Measurements from ENCODE around the gene OR6C74. TPM values are rescaled to one million over a fixed set of nuclear protein-coding genes. Genes with fewer than 3 reads are reported as not detected.

Gene OR6C74
- not detected in 2 replicates for total RNA-seq

- Mint-ChIP-seq H3K36me3 (ENCODE audit: low read depth) (no peaks in the 10 kb centered on the region), H3K9me3 (no peaks in the 10 kb centered on the region), H3K27me3 (ENCODE audit: insufficient read depth) (peaks cover 2% of the 10 kb centered on the region), H3K4me1 (ENCODE audit: low read depth) (no peaks in the 10 kb centered on the region), H3K4me3 (no peak within 1 kb of the TSS), H3K27ac (no peak within 1 kb of the TSS)
- DNase-seq (ENCODE audit: low spot score) = no peak
- intact Hi-C loops (cut with micrococcal nuclease) = no loop called here
Measured at GRCh38 chr12:55244309-55244708, at the start of gene OR6C74. Gene OR6C74 (plus strand): TSS chr12:55244609. CDS start chr12:55247288, 2,679 bp downstream.

DNA sequence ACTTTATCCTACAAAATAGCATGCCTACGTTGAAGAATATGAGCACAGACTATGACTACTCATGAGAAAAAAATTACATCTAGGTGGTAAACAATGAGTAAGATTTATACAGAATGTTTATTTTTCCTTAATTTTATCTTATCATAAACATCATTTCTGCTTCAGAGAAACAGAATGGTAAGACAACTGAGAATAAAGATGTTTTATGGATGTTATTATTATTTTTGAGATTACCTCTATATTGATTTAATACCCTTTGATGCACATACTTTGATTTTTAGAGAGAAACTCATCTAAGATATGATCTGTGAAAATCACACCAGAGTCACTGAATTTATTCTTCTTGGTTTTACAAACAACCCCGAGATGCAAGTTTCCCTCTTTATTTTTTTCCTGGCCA lies 23.7 kb upstream of the OR6C74 start, which contains the start of gene OR10A7:
Gene OR10A7 (plus strand): TSS at position 301 of the 400 bp plus-strand sequence. CDS start 0 bp downstream, at position 301.
- Mint-ChIP-seq H3K9me3 (no peaks in the 10 kb centered on the region), H3K4me1 (ENCODE audit: low read depth) (no peaks in the 10 kb centered on the region), H3K36me3 (ENCODE audit: low read depth) (no peaks in the 10 kb centered on the region), H3K4me3 (no peak within 1 kb of the TSS), H3K27ac (no peak within 1 kb of the TSS), H3K27me3 (ENCODE audit: insufficient read depth) (peaks cover 2% of the 10 kb centered on the region)
- DNase-seq (ENCODE audit: low spot score) = no peak
- intact Hi-C loops (cut with micrococcal nuclease) = no loop called here

DNA sequence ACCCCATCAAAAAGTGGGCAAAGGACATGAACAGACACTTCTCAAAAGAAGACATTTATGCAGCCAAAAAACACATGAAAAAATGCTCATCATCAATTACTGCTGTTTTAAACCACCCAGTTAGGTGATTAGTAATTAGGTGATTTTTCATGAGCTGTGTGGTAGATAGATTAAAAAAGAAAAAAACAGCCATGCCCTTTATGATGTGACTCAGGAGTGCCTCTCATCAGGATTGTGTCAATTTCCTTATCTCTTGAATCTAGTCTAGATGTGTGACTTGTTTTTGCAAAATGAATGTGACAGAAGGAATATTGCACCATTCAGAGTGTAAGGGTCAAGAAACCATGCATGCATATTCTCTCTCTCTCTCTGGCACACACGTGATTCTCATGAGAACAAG lies 17.9 kb upstream of the OR6C74 start:
- no peak overlapping the region for H3K4me3 Mint-ChIP-seq
- H3K36me3 Mint-ChIP-seq (ENCODE audit: low read depth) = no peaks in the 10 kb centered on the region

GRCh38 chr12:55227643-55228042 lies 16.8 kb upstream of the OR6C74 start:
- Mint-ChIP-seq H3K4me1 (ENCODE audit: low read depth) (no peaks in the 10 kb centered on the region), H3K9me3 (no peaks in the 10 kb centered on the region), H3K36me3 (ENCODE audit: low read depth) (no peaks in the 10 kb centered on the region), H3K27me3 (ENCODE audit: insufficient read depth) (peaks cover 6% of the 10 kb centered on the region), H3K4me3 (no peak overlapping the region), H3K27ac (no peak overlapping the region)
- no peak for DNase-seq (ENCODE audit: low spot score)
- intact Hi-C loops (cut with micrococcal nuclease) = no loop called here

More for the DNA sequence above, 17.9 kb upstream of the OR6C74 start:
- Mint-ChIP-seq H3K4me1 (ENCODE audit: low read depth) (no peaks in the 10 kb centered on the region), H3K9me3 (no peaks in the 10 kb centered on the region), H3K27ac (no peak overlapping the region), H3K27me3 (ENCODE audit: insufficient read depth) (peaks cover 2% of the 10 kb centered on the region)
- intact Hi-C loops (cut with micrococcal nuclease) = no loop called here
- DNase-seq (ENCODE audit: low spot score) = no peak

GRCh38 chr12:55246159-55246558 lies 1.8 kb downstream of the OR6C74 start:
- no peak for DNase-seq (ENCODE audit: low spot score)
- no peaks in the 10 kb centered on the region for H3K9me3 Mint-ChIP-seq
- no peaks in the 10 kb centered on the region for H3K36me3 Mint-ChIP-seq (ENCODE audit: low read depth)
- no peak overlapping the region for H3K4me3 Mint-ChIP-seq
- peaks cover 2% of the 10 kb centered on the region for H3K27me3 Mint-ChIP-seq (ENCODE audit: insufficient read depth)
- H3K27ac Mint-ChIP-seq = no peak overlapping the region
- H3K4me1 Mint-ChIP-seq (ENCODE audit: low read depth) = no peaks in the 10 kb centered on the region
- intact Hi-C loops (cut with micrococcal nuclease) = no loop called here

DNA sequence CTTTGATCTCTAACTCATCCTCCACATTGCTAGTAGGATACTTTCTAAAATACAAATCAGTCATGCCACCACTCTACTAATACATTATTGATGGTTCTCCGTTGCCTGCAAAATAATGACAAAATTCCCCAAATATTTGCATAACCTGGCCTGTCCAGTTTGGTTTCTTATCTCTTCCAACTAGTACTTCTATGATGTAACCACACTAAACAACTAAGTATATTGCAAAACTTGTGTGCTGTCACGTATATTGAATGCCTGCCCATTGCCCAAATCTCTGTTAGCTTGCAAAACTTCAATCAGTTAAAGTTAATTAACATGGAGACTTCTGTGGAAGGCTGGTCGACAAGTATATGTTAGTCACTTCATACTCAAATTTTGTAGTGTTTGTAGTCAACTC lies 6.5 kb downstream of the OR6C74 start:
- H3K4me1 Mint-ChIP-seq (ENCODE audit: low read depth) = no peaks in the 10 kb centered on the region
- no peaks in the 10 kb centered on the region for H3K9me3 Mint-ChIP-seq
- H3K4me3 Mint-ChIP-seq = no peak overlapping the region
- H3K27ac Mint-ChIP-seq = no peak overlapping the region
- no peak for DNase-seq (ENCODE audit: low spot score)
- intact Hi-C loops (cut with micrococcal nuclease) = no loop called here
- H3K27me3 Mint-ChIP-seq (ENCODE audit: insufficient read depth) = peaks cover 1% of the 10 kb centered on the region
- no peaks in the 10 kb centered on the region for H3K36me3 Mint-ChIP-seq (ENCODE audit: low read depth)

DNA sequence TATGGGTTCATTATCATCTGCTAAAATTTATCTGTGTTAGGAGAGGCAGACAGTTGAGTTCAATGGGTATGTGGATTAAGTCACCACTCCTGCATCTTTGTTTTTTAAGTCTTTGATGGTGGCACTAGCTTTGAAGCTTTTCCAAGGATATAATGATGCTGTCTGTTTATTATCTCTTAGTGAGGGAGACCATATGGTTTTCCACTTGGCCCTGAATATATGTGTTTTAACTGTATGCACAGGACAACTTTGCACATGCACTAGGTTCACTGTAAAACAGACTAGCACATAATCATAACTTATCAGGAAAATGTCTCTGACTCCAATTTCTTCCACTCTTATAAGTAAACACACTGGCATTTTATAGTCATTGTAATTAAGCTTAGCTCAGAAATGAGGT lies 8.9 kb downstream of the OR6C74 start:
- no peak for DNase-seq (ENCODE audit: low spot score)
- Mint-ChIP-seq H3K4me3 (no peak overlapping the region), H3K27me3 (ENCODE audit: insufficient read depth) (no peaks in the 10 kb centered on the region), H3K9me3 (no peaks in the 10 kb centered on the region), H3K27ac (no peak overlapping the region), H3K4me1 (ENCODE audit: low read depth) (no peaks in the 10 kb centered on the region), H3K36me3 (ENCODE audit: low read depth) (no peaks in the 10 kb centered on the region)
- intact Hi-C loops (cut with micrococcal nuclease) = no loop called here

DNA sequence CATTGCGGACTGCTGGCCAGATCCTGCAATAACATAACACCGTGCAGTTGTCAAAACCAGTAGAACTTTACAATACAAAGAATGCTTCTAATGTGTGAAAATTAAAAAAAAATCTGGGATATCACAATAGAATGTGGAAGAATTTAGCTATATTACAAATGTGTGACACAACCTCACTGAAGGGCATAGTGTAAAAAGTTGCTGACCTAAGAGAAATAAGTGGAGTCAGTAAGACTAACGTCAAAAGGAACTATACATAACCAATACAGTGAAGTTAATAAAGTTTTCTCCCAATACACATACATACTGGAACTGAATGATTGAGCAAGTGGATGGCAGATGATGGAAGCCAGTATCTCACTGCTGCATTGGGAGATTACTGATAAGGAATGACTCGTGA lies 12.4 kb downstream of the OR6C74 start:
- H3K4me3 Mint-ChIP-seq = no peak overlapping the region
- H3K36me3 Mint-ChIP-seq (ENCODE audit: low read depth) = no peaks in the 10 kb centered on the region
- no peaks in the 10 kb centered on the region for H3K4me1 Mint-ChIP-seq (ENCODE audit: low read depth)
- DNase-seq (ENCODE audit: low spot score) = no peak
- H3K27me3 Mint-ChIP-seq (ENCODE audit: insufficient read depth) = no peaks in the 10 kb centered on the region
- no peak overlapping the region for H3K27ac Mint-ChIP-seq
- no peaks in the 10 kb centered on the region for H3K9me3 Mint-ChIP-seq
- intact Hi-C loops (cut with micrococcal nuclease) = no loop called here

DNA sequence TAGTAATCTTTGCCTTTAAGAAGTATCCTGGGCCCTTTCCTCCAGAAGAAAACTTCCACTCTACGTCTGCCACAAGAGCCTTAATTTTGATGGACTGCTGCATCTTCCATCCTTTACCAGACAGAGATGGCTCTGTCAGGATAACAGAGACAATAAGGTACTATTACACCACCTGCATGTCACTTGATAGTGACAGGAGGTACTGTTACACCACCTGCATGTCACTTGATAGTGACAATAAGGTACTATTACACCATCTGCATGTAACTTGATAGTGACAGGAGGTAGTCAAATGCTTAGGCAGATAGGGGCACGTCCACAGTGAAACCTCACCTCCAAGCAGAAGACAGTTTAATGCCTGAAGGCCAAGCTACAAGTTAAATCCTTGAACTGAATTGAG lies 13.9 kb downstream of the OR6C74 start:
- Mint-ChIP-seq H3K27ac (no peak overlapping the region), H3K4me1 (ENCODE audit: low read depth) (no peaks in the 10 kb centered on the region), H3K36me3 (ENCODE audit: low read depth) (no peaks in the 10 kb centered on the region), H3K27me3 (ENCODE audit: insufficient read depth) (peaks cover 4% of the 10 kb centered on the region), H3K9me3 (no peaks in the 10 kb centered on the region), H3K4me3 (no peak overlapping the region)
- DNase-seq (ENCODE audit: low spot score) = no peak
- intact Hi-C loops (cut with micrococcal nuclease) = no loop called here

GRCh38 chr12:55280991-55281390 lies 36.6 kb downstream of the OR6C74 start:
- H3K27ac Mint-ChIP-seq = no peak overlapping the region
- H3K9me3 Mint-ChIP-seq = no peaks in the 10 kb centered on the region
- no peak for DNase-seq (ENCODE audit: low spot score)
- intact Hi-C loops (cut with micrococcal nuclease) = no loop called here
- H3K4me1 Mint-ChIP-seq (ENCODE audit: low read depth) = no peaks in the 10 kb centered on the region
- no peaks in the 10 kb centered on the region for H3K36me3 Mint-ChIP-seq (ENCODE audit: low read depth)
- H3K4me3 Mint-ChIP-seq = no peak overlapping the region
- H3K27me3 Mint-ChIP-seq (ENCODE audit: insufficient read depth) = peaks cover 3% of the 10 kb centered on the region

DNA sequence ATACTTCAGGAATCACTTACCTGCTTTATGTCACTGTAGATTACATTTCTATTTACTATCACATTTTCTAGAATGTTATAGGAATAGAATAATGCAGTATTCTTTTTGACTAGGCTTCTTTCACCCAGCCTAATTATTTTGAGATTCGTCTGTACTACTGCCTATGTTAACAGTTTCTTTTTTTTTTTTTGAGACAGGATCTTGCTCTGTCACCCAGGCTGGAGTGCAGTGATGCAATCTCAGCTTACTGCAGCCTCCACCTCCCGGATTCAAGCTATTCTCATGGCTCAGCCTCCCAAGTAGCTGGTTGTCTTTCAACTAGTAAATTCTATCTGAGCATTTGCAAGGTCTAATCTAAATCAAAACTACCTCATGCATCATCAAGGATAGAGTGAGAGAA lies 45.6 kb downstream of the OR6C74 start:
- intact Hi-C loops (cut with micrococcal nuclease) = no loop called here
- Mint-ChIP-seq H3K36me3 (ENCODE audit: low read depth) (no peaks in the 10 kb centered on the region), H3K4me1 (ENCODE audit: low read depth) (no peaks in the 10 kb centered on the region), H3K27me3 (ENCODE audit: insufficient read depth) (no peaks in the 10 kb centered on the region), H3K27ac (no peak overlapping the region), H3K9me3 (no peaks in the 10 kb centered on the region), H3K4me3 (no peak overlapping the region)
- no peak for DNase-seq (ENCODE audit: low spot score)

Other genes starting within 250 kb of the OR6C74 start
- gene NEUROD4, start 224.6 kb upstream of the OR6C74 start, total RNA-seq = 0.05 TPM in 1 of 2 replicates, not detected in the other
- not detected in 2 replicates for gene OR9K2, start 118.2 kb upstream of the OR6C74 start, total RNA-seq
- not detected in 2 replicates for gene OR10A7, start 23.6 kb upstream of the OR6C74 start, total RNA-seq
- gene OR6C6, start 52.0 kb downstream of the OR6C74 start, total RNA-seq = not detected in 2 replicates
- not detected in 2 replicates for gene OR6C1, start 69.7 kb downstream of the OR6C74 start, total RNA-seq
- gene OR6C3, start 86.1 kb downstream of the OR6C74 start, total RNA-seq = not detected in 2 replicates
- not detected in 2 replicates for gene OR6C75, start 118.4 kb downstream of the OR6C74 start, total RNA-seq
- not detected in 2 replicates for gene OR6C65, start 155.9 kb downstream of the OR6C74 start, total RNA-seq
- gene OR6C76, start 181.6 kb downstream of the OR6C74 start, total RNA-seq = not detected in 2 replicates
- gene OR6C2, start 199.5 kb downstream of the OR6C74 start, total RNA-seq = not detected in 2 replicates
- not detected in 2 replicates for gene OR6C70, start 225.5 kb downstream of the OR6C74 start, total RNA-seq
- not detected in 2 replicates for gene OR6C68, start 247.8 kb downstream of the OR6C74 start, total RNA-seq